K562 (cell line): Measurements from ENCODE around the gene TSG101. TPM values are rescaled to one million over a fixed set of nuclear protein-coding genes. Genes with fewer than 3 reads are reported as not detected.

Source experiments
- ATAC-seq: fragments of 200-7000 bp; cut with Tn5 transposase; 3 replicates; pipeline ENCODE4 v1.9.1; 2020; ENCODE audit warnings: moderate library complexity
- BruUV-seq: library from RNA; stranded (reverse); fragments of 400-500 nt; replicated peaks from 2 replicates; lab custom pipeline; 2021; lab: Mats Ljungman, UMichigan
- CTCF ChIA-PET: fragments of 300-600 bp; formaldehyde crosslinking; extraction: SDS; loops from one replicate; lab custom pipeline; 2021; ENCODE audit warnings: low intra/inter-chr PET ratio; lab: Yijun Ruan, JAX
- POLR2A ChIA-PET: fragments of 300-600, 350-650 bp; sonication (Branson Sonifier 250); formaldehyde crosslinking; extraction: SDS; loops from one replicate; lab custom pipeline; 2021; ENCODE audit warnings: antibody characterized with exemption, inconsistent platforms; lab: Yijun Ruan, JAX
- DNase-seq, 4 experiments: peaks; one replicate each; pipeline versions ENCODE4 v3.0.0 to v3.0.0-alpha.2; 2011 to 2018; ENCODE audit warnings: low spot score in 3 of 4, mixed read lengths in 3 of 4; ENCODE audit errors: extremely low read depth in 1 of 4
- FAIRE-seq: peaks from 2 replicates; lab custom pipeline; 2011; peaks lifted over from hg19 to GRCh38; lab: Jason Lieb, UNC
- H2AFZ ChIP-seq: 2 replicates; pipeline ENCODE4 v1.6.0; 2011; ENCODE audit warnings: low read depth, low read length, control low read depth, inconsistent platforms
- H3K27ac ChIP-seq: fragments of 200-600 bp; 3 replicates; pipeline ENCODE4 v1.8.0; 2011; ENCODE audit warnings: low read depth, mild to moderate bottlenecking, control low read depth, inconsistent platforms, low read length, moderate library complexity, mixed read lengths; ENCODE audit errors: extremely low read depth
- H3K27me3 ChIP-seq, 2 experiments: fragments of 300-600 bp in 1 of 2; 2 replicates in 1 of 2; 3 replicates in 1 of 2; pipeline versions ENCODE4 v1.6.0 to v1.8.0; 2011; ENCODE audit warnings: inconsistent platforms in 2 of 2, low read length in 2 of 2, mild to moderate bottlenecking in 1 of 2, mixed read lengths in 1 of 2, moderate library complexity in 1 of 2; ENCODE audit not compliant: control insufficient read depth in 2 of 2, insufficient read depth in 2 of 2
- H3K36me3 ChIP-seq: fragments of 300-600 bp; 3 replicates; pipeline ENCODE4 v1.8.0; 2011; ENCODE audit warnings: mild to moderate bottlenecking, low read length, inconsistent platforms; ENCODE audit not compliant: control insufficient read depth, insufficient read depth
- H3K4me1 ChIP-seq, 2 experiments: fragments of 200-600 bp in 1 of 2; replicated peaks in 1 of 2; 2 replicates in 1 of 2; 3 replicates in 1 of 2; pipeline versions ENCODE4 v1.5.1 to v1.8.0; 2011; ENCODE audit warnings: inconsistent platforms in 2 of 2, low read length in 2 of 2, mild to moderate bottlenecking in 1 of 2, mixed read lengths in 1 of 2, moderate library complexity in 1 of 2; ENCODE audit not compliant: control insufficient read depth in 2 of 2, insufficient read depth in 2 of 2
- H3K4me2 ChIP-seq: 2 replicates; pipeline ENCODE4 v1.6.1; 2011; ENCODE audit warnings: low read length, control low read depth, inconsistent platforms, mixed read lengths; ENCODE audit not compliant: insufficient read depth
- H3K4me3 ChIP-seq: fragments of 200-600 bp; sonication (generic), shearing (Covaris generic); 2 replicates; pipeline ENCODE4 v1.5.1; 2016; ENCODE audit warnings: control low read depth, inconsistent platforms
- H3K79me2 ChIP-seq: fragments of 200-600 bp; 3 replicates; pipeline ENCODE4 v1.8.0; 2011; ENCODE audit warnings: low read length, inconsistent platforms; ENCODE audit not compliant: control insufficient read depth, insufficient read depth
- H3K9ac ChIP-seq, 2 experiments: 2 replicates each; pipeline versions ENCODE4 v1.6.0 to v1.6.1; 2011; ENCODE audit warnings: low read depth in 2 of 2, low read length in 2 of 2, control low read depth in 1 of 2, inconsistent platforms in 1 of 2, mild to moderate bottlenecking in 1 of 2, mixed read lengths in 1 of 2; ENCODE audit not compliant: insufficient read depth in 1 of 2
- H3K9me1 ChIP-seq: one replicate; pipeline ENCODE4 v1.6.0; 2011; ENCODE audit warnings: inconsistent platforms, mild to moderate bottlenecking, low read length, moderate library complexity; ENCODE audit not compliant: control insufficient read depth, insufficient read depth
- H3K9me3 ChIP-seq: replicated peaks from 2 replicates; pipeline ENCODE4 v1.5.1; 2011; ENCODE audit warnings: low read depth, low read length, inconsistent platforms; ENCODE audit not compliant: control insufficient read depth, insufficient read depth
- H4K20me1 ChIP-seq: replicated peaks from 2 replicates; pipeline ENCODE4 v1.6.1; 2011; ENCODE audit warnings: low read length, inconsistent platforms, mixed read lengths; ENCODE audit not compliant: control insufficient read depth, insufficient read depth
- HNRNPLL ChIP-seq: fragments of 200-400 bp; formaldehyde crosslinking; IDR thresholded peaks from 2 replicates; pipeline ENCODE4 v1.6.1; 2017; ENCODE audit warnings: low read length, low read depth, mild to moderate bottlenecking; ENCODE audit not compliant: poor library complexity, severe bottlenecking
- NCOA2 ChIP-seq, 2 experiments: fragments of 450-650 bp; IDR thresholded peaks; 2 replicates each; pipeline ENCODE4 v1.6.1; 2018; ENCODE audit warnings: mild to moderate bottlenecking in 2 of 2, moderate library complexity in 1 of 2; ENCODE audit not compliant: partially characterized antibody in 2 of 2
- PML ChIP-seq: IDR thresholded peaks from 2 replicates; pipeline ENCODE4 v1.6.1; 2012; ENCODE audit warnings: low read length, inconsistent platforms
- POLR3G ChIP-seq: IDR thresholded peaks from 2 replicates; pipeline ENCODE4 v1.6.1; 2011; ENCODE audit not compliant: insufficient read length, insufficient replicate concordance; ENCODE audit errors: extremely low read depth
- POU5F1 ChIP-seq: fragments of 150-350 bp; IDR thresholded peaks from 2 replicates; pipeline ENCODE4 v1.6.1; 2014; ENCODE audit warnings: borderline replicate concordance, low read length, low read depth, mild to moderate bottlenecking; ENCODE audit not compliant: partially characterized antibody
- YY1 ChIP-seq, 3 experiments: IDR thresholded peaks; 2 replicates each; pipeline ENCODE4 v1.6.1; 2011; ENCODE audit warnings: low read length in 2 of 3, mild to moderate bottlenecking in 2 of 3, moderate library complexity in 2 of 3, borderline replicate concordance in 1 of 3, control low read depth in 1 of 3, low read depth in 1 of 3; ENCODE audit not compliant: insufficient read depth in 3 of 3, insufficient replicate concordance in 2 of 3, control insufficient read depth in 1 of 3, insufficient read length in 1 of 3; ENCODE audit errors: extremely low read depth in 1 of 3
- ZBTB12 ChIP-seq: fragments of 250-450 bp; sonication (Bioruptor Pico); IDR thresholded peaks from 2 replicates; pipeline ENCODE4 v1.4.0; 2020
- ZNF583 ChIP-seq: fragments of 250-450 bp; sonication (Bioruptor Pico); IDR thresholded peaks from 2 replicates; pipeline ENCODE4 v1.4.0; 2020
- ZNF584 ChIP-seq: fragments of 200-800 bp; sonication (Bioruptor generic); IDR thresholded peaks from 2 replicates; pipeline ENCODE4 v1.6.1; 2016; ENCODE audit warnings: low read depth, mild to moderate bottlenecking, missing genetic modification characterization, missing compliant biosample characterization
- WGBS: fragments of 100-300 bp; shearing (Covaris generic); methylation state at CpG from one replicate; pipeline ENCODE4 v1.1.6; 2016; ENCODE audit warnings: low coverage, mixed read lengths; ENCODE audit not compliant: insufficient coverage; ENCODE audit errors: missing lambda C conversion rate; 5-methylcytosine and 5-hydroxymethylcytosine counted together
- in situ Hi-C: fragments of 300-500 bp; cut with MboI; formaldehyde crosslinking; loops from 4 replicates; pipeline ENCODE4 v1.15.0; 2018; ENCODE audit warnings: inconsistent platforms, mixed read lengths
- intact Hi-C: fragments of 100-400 bp; cut with micrococcal nuclease; formaldehyde crosslinking; loops from 2 replicates; pipeline ENCODE4 v1.14.2; 2022
- polyA plus RNA-seq, 8 experiments: library from polyadenylated mRNA; depleted of rRNA in 4 of 8; stranded (reverse) in 5 of 8; unstranded in 3 of 8; fragments of >200 nt; fragmentation: Nextera tagmentation in 2 of 8; fragmentation: Illumina TruSeq in 1 of 8; extraction: Ambion mirVana in 2 of 8; extraction: Trizol in 1 of 8; gene quantifications; 2 replicates each; pipeline versions ENCODE4 v1.2.1 to v1.2.3, GENCODE V29; 2011 to 2014; ENCODE audit warnings: inconsistent platforms in 1 of 8, missing spikeins in 1 of 8
- total RNA-seq, 7 experiments: library from RNA; depleted of rRNA in 6 of 7; stranded (reverse); fragments of >200 nt in 6 of 7; fragmentation: Illumina TruSeq in 2 of 7; extraction: Trizol in 2 of 7; gene quantifications; 2 replicates each; pipeline versions ENCODE4 v1.2.1 to v1.2.3, GENCODE V29; 2011 to 2021; ENCODE audit warnings: low replicate concordance in 1 of 7

Gene TSG101
- total and polyA plus RNA-seq, 9 of the 15 experiments (the other 6 are each of a cell fraction or from before 2014, with no cell fraction given) = 24.6 to 141 (median 60.0) TPM

GRCh38 chr11:18472587-18472986 is 54.2 kb downstream of the TSG101 start:
- intact Hi-C loops = no loop called here
- no peak for TF ChIP-seq ZNF584 (CRISPR knock-in tag)
- TF ChIP-seq HNRNPLL = no peak
- Histone ChIP-seq H3K4me2 (no peak overlapping the region), H3K27me3 (no peaks in the 10 kb centered on the region), H3K9ac (no peak overlapping the region), H3K27ac (no peak overlapping the region), H3K4me1 (no peaks in the 10 kb centered on the region), H4K20me1 (no peaks in the 10 kb centered on the region), H3K9me3 (no peaks in the 10 kb centered on the region), H2AFZ (no peak overlapping the region), H3K36me3 (no peaks in the 10 kb centered on the region; the same call in 2 of the 3 replicates), H3K79me2 (no peaks in the 10 kb centered on the region), H3K4me3 (no peak overlapping the region), H3K9me1 (no peaks in the 10 kb centered on the region)
- POLR2A ChIA-PET = no interaction called here
- CTCF ChIA-PET = no interaction called here
- ATAC-seq (no peak), DNase-seq (no peak), FAIRE-seq (no peak)
- BruUV-seq = no TSS peak
- in situ Hi-C loops = no loop called here

GRCh38 chr11:18471995-18472394 is 54.7 kb downstream of the TSG101 start:
- ATAC-seq (no peak), DNase-seq (no peak), FAIRE-seq (no peak)
- H3K27ac ChIP-seq = no peak overlapping the region
- no peaks in the 10 kb centered on the region for H3K9me3 ChIP-seq
- BruUV-seq = no TSS peak
- WGBS = 58% methylated on average over 3 of the region's 3 CpGs
- H3K4me1 ChIP-seq = no peaks in the 10 kb centered on the region
- ChIA-PET CTCF (no interaction called here), POLR2A (no interaction called here)
- no peaks in the 10 kb centered on the region for H4K20me1 ChIP-seq
- no peak overlapping the region for H3K9ac ChIP-seq
- no peak overlapping the region for H3K4me3 ChIP-seq
- H3K36me3 ChIP-seq = no peaks in the 10 kb centered on the region
- intact Hi-C loops (no loop called here), in situ Hi-C loops (no loop called here)
- TF ChIP-seq POLR3G = no peak
- no peak for TF ChIP-seq ZNF583
- no peak for TF ChIP-seq PML
- no peak for TF ChIP-seq ZBTB12 (CRISPR knock-in tag)
- no peak for TF ChIP-seq NCOA2 (IDR thresholded peaks at IDR 0.05; ENCODE audit: partially characterized antibody in 2 of 2)
- no peak for TF ChIP-seq POU5F1
- TF ChIP-seq YY1 (IDR thresholded peaks at IDR 0.05; ENCODE audit: borderline replicate concordance in 1 of 3, control insufficient read depth in 1 of 3, extremely low read depth in 1 of 3, insufficient read depth in 3 of 3, insufficient read length in 1 of 3, insufficient replicate concordance in 2 of 3, low read depth in 1 of 3, low read length in 2 of 3) = no peak
- H3K27me3 ChIP-seq = no peaks in the 10 kb centered on the region
- H3K4me2 ChIP-seq = no peak overlapping the region
- no peaks in the 10 kb centered on the region for H3K79me2 ChIP-seq
- no peaks in the 10 kb centered on the region for H3K9me1 ChIP-seq
- no peak overlapping the region for H2AFZ ChIP-seq
